HEK293 (cell line): ENCODE measurements around the gene PARP1.

Experiments
- HOXA7 ChIP-seq: sonication (generic); formaldehyde crosslinking; IDR thresholded peaks from 2 replicates; pipeline ENCODE4 v1.8.1; 2022; ENCODE audit warnings: missing genetic modification reagents, borderline replicate concordance
- ZBTB8A ChIP-seq: fragments of 450-650 bp; formaldehyde crosslinking; IDR thresholded peaks from 2 replicates; pipeline ENCODE4 v1.5.1; 2016; ENCODE audit warnings: missing biosample characterization, missing genetic modification characterization
- ZNF24 ChIP-seq: fragments of 450-650 bp; formaldehyde crosslinking; IDR thresholded peaks from 2 replicates; pipeline ENCODE4 v1.5.1; 2016; ENCODE audit warnings: missing biosample characterization, missing genetic modification characterization
- TF ChIP-seq, protein P1 (sequence below): fragments of 450-650 bp; formaldehyde crosslinking; IDR thresholded peaks from 2 replicates; pipeline ENCODE4 v1.5.1; 2016; ENCODE audit warnings: missing biosample characterization, missing genetic modification characterization

DNA sequence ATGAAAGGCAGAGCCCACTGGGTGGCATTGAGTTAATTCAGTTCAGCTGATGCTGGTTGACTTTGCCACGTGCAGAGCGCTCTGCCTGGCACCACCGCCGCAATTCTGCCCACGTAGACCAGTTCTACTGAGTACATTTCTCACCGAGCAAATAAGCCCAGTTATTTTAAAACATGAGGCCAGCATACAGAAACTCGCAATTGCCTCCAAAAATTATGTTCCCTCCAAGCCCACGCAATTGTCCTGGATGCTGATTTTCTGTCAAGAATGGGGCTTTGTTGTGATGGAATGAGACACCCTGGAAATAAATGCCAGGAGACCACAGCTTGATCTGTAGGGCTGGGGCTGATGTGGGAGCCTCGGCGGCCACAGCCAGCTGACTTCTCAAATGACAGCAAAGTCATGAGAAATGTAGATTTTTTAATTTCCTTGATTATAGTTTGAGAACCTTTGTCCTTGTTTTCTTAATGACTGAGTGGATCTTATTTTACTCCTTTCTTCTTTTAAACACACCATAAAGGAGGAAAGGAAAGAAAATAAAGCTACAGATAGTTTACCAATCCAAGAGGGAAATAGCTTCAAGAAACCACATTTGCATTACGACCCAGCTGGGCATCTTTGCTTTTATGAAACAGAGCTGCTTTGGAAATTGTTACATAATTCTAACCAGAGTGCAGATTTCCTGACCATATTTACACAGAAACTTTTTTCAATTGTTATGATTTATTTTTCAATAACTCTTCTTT, 11.6 kb upstream of the PARP1 start:
- TF ChIP-seq ZNF24 (tag by site-specific recombination) = no peak
- TF ChIP-seq, protein P1, sequence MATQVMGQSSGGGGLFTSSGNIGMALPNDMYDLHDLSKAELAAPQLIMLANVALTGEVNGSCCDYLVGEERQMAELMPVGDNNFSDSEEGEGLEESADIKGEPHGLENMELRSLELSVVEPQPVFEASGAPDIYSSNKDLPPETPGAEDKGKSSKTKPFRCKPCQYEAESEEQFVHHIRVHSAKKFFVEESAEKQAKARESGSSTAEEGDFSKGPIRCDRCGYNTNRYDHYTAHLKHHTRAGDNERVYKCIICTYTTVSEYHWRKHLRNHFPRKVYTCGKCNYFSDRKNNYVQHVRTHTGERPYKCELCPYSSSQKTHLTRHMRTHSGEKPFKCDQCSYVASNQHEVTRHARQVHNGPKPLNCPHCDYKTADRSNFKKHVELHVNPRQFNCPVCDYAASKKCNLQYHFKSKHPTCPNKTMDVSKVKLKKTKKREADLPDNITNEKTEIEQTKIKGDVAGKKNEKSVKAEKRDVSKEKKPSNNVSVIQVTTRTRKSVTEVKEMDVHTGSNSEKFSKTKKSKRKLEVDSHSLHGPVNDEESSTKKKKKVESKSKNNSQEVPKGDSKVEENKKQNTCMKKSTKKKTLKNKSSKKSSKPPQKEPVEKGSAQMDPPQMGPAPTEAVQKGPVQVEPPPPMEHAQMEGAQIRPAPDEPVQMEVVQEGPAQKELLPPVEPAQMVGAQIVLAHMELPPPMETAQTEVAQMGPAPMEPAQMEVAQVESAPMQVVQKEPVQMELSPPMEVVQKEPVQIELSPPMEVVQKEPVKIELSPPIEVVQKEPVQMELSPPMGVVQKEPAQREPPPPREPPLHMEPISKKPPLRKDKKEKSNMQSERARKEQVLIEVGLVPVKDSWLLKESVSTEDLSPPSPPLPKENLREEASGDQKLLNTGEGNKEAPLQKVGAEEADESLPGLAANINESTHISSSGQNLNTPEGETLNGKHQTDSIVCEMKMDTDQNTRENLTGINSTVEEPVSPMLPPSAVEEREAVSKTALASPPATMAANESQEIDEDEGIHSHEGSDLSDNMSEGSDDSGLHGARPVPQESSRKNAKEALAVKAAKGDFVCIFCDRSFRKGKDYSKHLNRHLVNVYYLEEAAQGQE (tag by site-specific recombination) = no peak
- TF ChIP-seq ZBTB8A (tag by site-specific recombination) = no peak
- no peak for TF ChIP-seq HOXA7 (CRISPR knock-in tag)
